Activated T-helper 1 cell treated with Interleukin-2 at 50 U/mL for 16 hours (primary cell): Measurements from ENCODE around the gene MAST3.

Experiments used
- DNase-seq: peaks from one replicate; pipeline ENCODE4 v3.0.0-alpha.2; 2020; ENCODE audit warnings: low read depth

The MAST3 gene

GRCh38 chr19:18112989-18113478 lies 15.5 kb downstream of the MAST3 start:
- DNase-seq: peak; percentile 54

- no peak for DNase-seq
Observed at GRCh38 chr19:18113827-18114226, 16.2 kb downstream of the MAST3 start.

- no peak for DNase-seq
Observed at GRCh38 chr19:18114483-18114882, 16.9 kb downstream of the MAST3 start.

- no peak for DNase-seq
Observed at GRCh38 chr19:18117364-18117691, 19.8 kb downstream of the MAST3 start.

- DNase-seq: peak; percentile 96
Observed at GRCh38 chr19:18117692-18118378, 20.3 kb downstream of the MAST3 start.

- no peak for DNase-seq
Observed at GRCh38 chr19:18118420-18119012, 20.9 kb downstream of the MAST3 start.

GRCh38 chr19:18119013-18119716 lies 21.6 kb downstream of the MAST3 start:
- DNase-seq: no peak

- peak; percentile 38 for DNase-seq
Observed at GRCh38 chr19:18119717-18120105, 22.1 kb downstream of the MAST3 start.

GRCh38 chr19:18120127-18120526 lies 22.5 kb downstream of the MAST3 start:
- no peak for DNase-seq

- no peak for DNase-seq
Observed at GRCh38 chr19:18121166-18121565, 23.6 kb downstream of the MAST3 start.

GRCh38 chr19:18122424-18122823 lies 24.8 kb downstream of the MAST3 start:
- no peak for DNase-seq

- DNase-seq: no peak
Observed at GRCh38 chr19:18122860-18123795, 25.6 kb downstream of the MAST3 start.

- no peak for DNase-seq
Observed at GRCh38 chr19:18123819-18124218, 26.2 kb downstream of the MAST3 start.

GRCh38 chr19:18126097-18126496 lies 28.5 kb downstream of the MAST3 start:
- DNase-seq: no peak

- no peak for DNase-seq
Observed at GRCh38 chr19:18128044-18128443, 30.5 kb downstream of the MAST3 start.

GRCh38 chr19:18128805-18129204 lies 31.2 kb downstream of the MAST3 start:
- DNase-seq: no peak

GRCh38 chr19:18130523-18131242 lies 33.1 kb downstream of the MAST3 start:
- DNase-seq: no peak

- no peak for DNase-seq
Observed at GRCh38 chr19:18131841-18132596, 34.4 kb downstream of the MAST3 start.

- DNase-seq: no peak
Observed at GRCh38 chr19:18135712-18136584, 38.4 kb downstream of the MAST3 start.

- no peak for DNase-seq
Observed at GRCh38 chr19:18137242-18137641, 39.7 kb downstream of the MAST3 start.
